HG03521 (cell line): ENCODE measurements around the gene HIC1.
"Not testable (repeated sequence)": the region's sequence is repeated elsewhere in the genome, so short reads cannot be mapped to it uniquely, and the experiment has no call there.

Experiments used
- ATAC-seq: cut with Tn5 transposase; IDR thresholded peaks from one replicate; pipeline ENCODE4 v1.9.1; 2021; ENCODE audit warnings: mild to moderate bottlenecking, moderate library complexity; ENCODE audit not compliant: unreplicated experiment

The HIC1 gene, protein sequence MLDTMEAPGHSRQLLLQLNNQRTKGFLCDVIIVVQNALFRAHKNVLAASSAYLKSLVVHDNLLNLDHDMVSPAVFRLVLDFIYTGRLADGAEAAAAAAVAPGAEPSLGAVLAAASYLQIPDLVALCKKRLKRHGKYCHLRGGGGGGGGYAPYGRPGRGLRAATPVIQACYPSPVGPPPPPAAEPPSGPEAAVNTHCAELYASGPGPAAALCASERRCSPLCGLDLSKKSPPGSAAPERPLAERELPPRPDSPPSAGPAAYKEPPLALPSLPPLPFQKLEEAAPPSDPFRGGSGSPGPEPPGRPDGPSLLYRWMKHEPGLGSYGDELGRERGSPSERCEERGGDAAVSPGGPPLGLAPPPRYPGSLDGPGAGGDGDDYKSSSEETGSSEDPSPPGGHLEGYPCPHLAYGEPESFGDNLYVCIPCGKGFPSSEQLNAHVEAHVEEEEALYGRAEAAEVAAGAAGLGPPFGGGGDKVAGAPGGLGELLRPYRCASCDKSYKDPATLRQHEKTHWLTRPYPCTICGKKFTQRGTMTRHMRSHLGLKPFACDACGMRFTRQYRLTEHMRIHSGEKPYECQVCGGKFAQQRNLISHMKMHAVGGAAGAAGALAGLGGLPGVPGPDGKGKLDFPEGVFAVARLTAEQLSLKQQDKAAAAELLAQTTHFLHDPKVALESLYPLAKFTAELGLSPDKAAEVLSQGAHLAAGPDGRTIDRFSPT

GRCh38 chr17:2054512-2055291 is at the start of gene HIC1:
TSS of gene HIC1 (plus strand) at chr17:2055103. CDS start at chr17:2056691, 1,588 bp downstream.
- ATAC-seq, result peak; percentile 29

GRCh38 chr17:2008332-2009126 is 46.4 kb upstream of the HIC1 start:
- ATAC-seq, result no peak

- no peak for ATAC-seq
Observed at GRCh38 chr17:2009737-2010136, 45.2 kb upstream of the HIC1 start.

DNA sequence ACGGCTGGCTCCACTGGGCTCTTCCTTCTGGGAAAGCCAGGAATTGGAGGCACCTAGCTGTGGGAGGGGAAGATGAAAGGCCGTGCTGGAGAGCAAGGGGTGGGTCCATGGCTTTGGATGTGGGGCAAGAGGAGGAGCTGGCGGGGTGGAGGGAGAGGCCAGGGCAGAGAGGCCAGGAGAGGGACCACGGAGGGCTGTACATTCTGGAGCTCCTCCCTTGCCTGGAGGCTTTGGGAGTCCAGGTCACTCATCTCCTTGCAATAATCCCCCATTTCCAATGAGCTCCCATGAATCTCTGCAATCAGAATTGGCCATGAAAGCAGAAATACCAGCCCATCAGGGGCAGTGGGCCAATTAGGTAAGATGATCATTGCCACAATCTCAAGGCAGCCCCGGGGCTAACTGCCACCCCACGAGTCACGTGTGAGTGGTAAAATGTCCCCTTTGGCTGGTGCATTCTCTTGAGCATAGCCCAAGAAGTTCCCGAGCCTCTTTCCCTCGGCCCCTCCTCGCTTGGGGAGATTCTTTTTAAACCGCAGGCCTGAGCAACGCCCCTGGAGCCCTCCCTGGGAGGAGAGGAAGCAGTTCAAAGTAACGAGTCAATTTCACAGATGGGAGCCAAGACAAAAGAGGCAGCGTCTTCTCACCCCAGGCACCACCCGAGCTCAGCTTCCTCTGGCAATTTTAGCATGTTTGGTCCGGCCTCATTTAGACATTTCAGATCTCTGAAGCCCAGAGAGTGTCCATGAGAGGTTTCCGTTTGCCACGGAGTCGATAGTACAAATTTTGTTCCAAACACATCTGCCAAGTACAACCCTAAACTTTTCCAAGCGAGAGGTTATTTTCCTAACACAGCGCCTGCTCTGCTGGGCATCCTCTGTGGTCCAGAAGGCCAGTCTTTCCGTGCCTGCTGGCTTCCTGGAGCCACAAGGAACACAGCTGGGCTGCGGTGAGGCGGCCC is 43.2 kb upstream of the HIC1 start:
- ATAC-seq, result no peak

GRCh38 chr17:2012499-2012898 is 42.4 kb upstream of the HIC1 start:
- ATAC-seq, result no peak

GRCh38 chr17:2013220-2013993 is 41.5 kb upstream of the HIC1 start:
- not testable (repeated sequence) for ATAC-seq

GRCh38 chr17:2013994-2014317 is 40.9 kb upstream of the HIC1 start:
- no peak for ATAC-seq

GRCh38 chr17:2015314-2015713 is 39.6 kb upstream of the HIC1 start:
- ATAC-seq, result no peak

GRCh38 chr17:2016494-2016893 is 38.4 kb upstream of the HIC1 start:
- no peak for ATAC-seq

- ATAC-seq, result no peak
Observed at GRCh38 chr17:2017274-2017941, 37.5 kb upstream of the HIC1 start.

DNA sequence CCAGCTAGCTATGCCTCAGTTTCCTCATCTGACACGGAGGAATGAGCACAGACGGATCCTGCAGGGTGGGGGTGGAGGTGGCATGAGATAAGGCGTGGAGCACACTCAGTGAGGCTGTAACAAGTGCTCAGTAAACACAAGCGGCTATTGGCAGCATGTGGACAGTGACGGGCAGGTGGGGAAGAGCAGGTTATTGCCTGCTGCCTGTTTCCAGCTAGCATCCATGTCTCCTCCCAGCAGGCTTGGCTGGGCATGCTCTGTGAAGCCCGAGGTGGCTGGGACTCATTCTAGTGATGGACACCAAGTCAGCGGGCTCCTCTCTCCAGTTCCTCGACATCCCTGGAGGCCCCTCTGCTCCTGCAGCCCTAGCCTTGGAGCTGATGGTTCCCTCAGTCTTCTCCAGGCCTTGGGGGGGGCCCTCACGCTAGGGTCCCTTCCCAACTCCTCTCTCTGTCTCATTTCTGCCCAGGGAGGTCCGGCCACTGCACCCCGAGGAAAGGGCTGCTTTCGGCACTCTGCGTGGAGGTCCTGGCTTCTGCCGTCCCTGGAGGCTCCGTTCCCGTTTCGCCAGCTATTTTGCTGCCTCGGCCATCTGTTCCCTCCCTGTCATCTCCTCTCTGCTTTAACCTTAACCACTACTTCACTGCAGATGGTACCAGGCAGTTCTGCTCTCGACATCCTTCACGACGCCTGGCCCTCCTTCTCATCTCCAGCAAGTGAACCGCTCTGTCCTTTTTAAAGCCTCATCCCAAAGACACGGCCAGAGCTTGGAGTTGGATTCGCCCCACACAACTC is 36.0 kb upstream of the HIC1 start:
- no peak for ATAC-seq

DNA sequence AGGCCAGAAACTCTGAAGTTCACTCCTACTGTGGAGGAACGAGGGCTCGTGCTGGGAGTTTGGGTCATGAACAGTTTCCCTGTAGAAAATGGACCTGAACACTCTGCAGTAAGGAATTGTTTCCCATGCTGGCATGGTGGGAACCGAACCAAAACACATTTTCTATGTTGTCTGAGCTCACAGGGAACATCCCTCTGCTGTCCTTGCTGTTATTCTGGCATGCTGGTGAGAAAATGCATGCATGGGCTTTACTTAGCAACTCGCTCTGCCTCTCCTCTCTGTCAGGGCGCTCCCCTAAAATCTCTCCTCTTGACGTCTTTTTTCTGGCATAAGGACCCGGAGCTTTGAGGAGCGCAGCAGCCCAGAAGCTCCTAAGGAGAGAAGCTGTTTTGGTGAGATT is 35.2 kb upstream of the HIC1 start:
- ATAC-seq, result no peak

- ATAC-seq, result no peak
Observed at GRCh38 chr17:2020721-2021120, 34.2 kb upstream of the HIC1 start.

DNA sequence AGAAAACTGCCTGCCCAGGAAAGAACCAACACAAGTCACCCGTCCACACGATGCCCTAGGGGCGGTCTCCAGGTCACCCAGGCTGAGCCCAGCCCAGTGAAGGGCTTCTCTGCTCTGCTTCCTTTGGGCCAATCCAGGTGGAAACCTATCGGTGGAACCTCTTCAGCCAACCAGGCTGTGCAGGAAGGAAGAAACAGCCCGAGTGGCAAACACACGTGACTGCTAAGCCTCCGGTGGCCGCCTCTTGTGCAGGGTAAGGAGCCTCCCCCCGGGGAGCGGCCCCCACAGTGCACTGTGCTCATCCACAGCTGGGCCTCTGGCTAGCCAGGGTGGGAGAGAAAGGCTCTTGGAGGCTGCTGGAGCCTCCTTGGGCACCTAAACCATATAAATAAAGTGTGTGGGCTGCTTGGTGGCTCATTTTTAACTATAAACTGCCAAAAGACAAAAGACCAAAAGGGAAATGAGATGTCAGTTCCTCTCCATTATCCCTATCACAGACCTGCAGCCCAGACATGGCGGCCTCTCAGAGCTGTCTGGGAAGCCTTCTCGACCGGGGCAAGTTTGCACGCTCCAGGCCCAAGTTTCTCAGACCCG is 32.2 kb upstream of the HIC1 start:
- ATAC-seq, result no peak

GRCh38 chr17:2023256-2023655 is 31.6 kb upstream of the HIC1 start:
- no peak for ATAC-seq

DNA sequence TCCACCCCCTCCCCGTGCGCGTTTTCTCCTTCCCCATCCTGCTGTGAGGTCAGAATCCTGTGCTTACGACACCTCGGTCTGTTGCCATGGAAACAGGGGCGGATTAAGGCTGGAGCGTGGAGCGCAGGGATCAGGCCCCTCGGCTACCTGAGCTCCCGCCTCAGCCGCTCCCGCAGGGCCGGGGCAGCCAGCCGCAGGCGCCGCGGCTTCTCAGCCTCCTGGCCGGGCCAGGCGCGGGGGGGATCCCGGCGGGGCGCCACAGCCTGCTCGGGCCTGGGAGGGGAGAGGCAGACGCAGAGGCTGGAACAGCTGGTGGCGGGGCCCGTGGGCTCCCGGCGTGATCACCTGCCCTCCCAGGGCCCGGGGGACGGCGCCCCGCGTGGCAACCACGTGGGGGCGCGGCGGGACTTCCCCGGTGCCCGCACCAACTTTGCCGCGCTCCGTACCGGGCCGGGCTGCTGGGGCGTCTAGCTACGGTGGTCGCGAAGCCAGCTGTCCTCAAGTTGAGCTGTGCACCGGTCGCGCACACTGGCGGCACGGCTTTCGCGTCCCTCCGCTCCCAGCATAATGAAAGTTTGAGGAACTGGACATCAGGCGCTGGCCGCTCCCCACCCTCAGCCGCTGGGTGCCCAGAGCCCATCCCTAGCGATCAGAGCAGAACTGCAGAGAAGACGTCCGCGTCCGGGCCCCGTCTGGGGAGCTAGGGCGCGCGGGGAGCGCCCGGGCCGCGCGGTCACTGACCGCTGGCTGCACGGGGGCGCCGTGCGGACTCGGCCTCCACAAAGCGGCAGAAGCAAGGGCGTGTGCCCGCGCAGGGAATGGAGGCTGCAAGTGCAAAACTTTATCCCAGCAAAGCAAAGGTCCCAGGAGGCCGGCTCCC is 31.0 kb upstream of the HIC1 start:
- no peak for ATAC-seq
